ENCODE results near the gene ZNF682.

ZNF682 gene

GRCh38 chr19:20060282-20060681 lies 21.0 kb upstream of the ZNF682 start:
- TF ChIP-seq POLR2AphosphoS5 (IDR thresholded peaks at IDR 0.05; ENCODE audit: low read depth, low read length) (no peak), REST (IDR thresholded peaks at IDR 0.05; ENCODE audit: insufficient read depth in 1 of 2, low read depth in 2 of 2, low read length in 2 of 2) (no peak), SIN3A (IDR thresholded peaks at IDR 0.05; ENCODE audit: borderline replicate concordance, insufficient read depth, low read length) (no peak)

GRCh38 chr19:20051841-20052768 lies 12.8 kb upstream of the ZNF682 start:
- TF ChIP-seq POLR2AphosphoS5 (IDR thresholded peaks at IDR 0.05; ENCODE audit: low read depth, low read length): peak; percentile 37; the same call in 1 of the 2 replicates
- TF ChIP-seq TAF1 (IDR thresholded peaks at IDR 0.05; ENCODE audit: borderline replicate concordance, insufficient read depth, low read length): 0 out of 2 replicates have a peak, but pooled peaks have one; percentile 25
- TF ChIP-seq SIN3A (IDR thresholded peaks at IDR 0.05; ENCODE audit: borderline replicate concordance, insufficient read depth, low read length): no peak
- no peak for TF ChIP-seq FOXP2 (optimal IDR thresholded peaks at IDR 0.05; ENCODE audit: borderline replicate concordance, extremely low read depth, extremely low read length, insufficient read depth)

GRCh38 chr19:20044663-20045062 lies 5.4 kb upstream of the ZNF682 start:
- TF ChIP-seq FOXP2 (optimal IDR thresholded peaks at IDR 0.05; ENCODE audit: borderline replicate concordance, extremely low read depth, extremely low read length, insufficient read depth) (no peak), REST (IDR thresholded peaks at IDR 0.05; ENCODE audit: insufficient read depth in 1 of 2, low read depth in 2 of 2, low read length in 2 of 2) (no peak), SIN3A (IDR thresholded peaks at IDR 0.05; ENCODE audit: borderline replicate concordance, insufficient read depth, low read length) (no peak), POLR2AphosphoS5 (IDR thresholded peaks at IDR 0.05; ENCODE audit: low read depth, low read length) (no peak), TAF1 (IDR thresholded peaks at IDR 0.05; ENCODE audit: borderline replicate concordance, insufficient read depth, low read length) (no peak)

GRCh38 chr19:20038358-20039202 lies 725 bp downstream of the ZNF682 start:
- TF ChIP-seq TAF1 (IDR thresholded peaks at IDR 0.05; ENCODE audit: borderline replicate concordance, insufficient read depth, low read length): no peak
- TF ChIP-seq REST (IDR thresholded peaks at IDR 0.05; ENCODE audit: insufficient read depth in 1 of 2, low read depth in 2 of 2, low read length in 2 of 2): no peak
- no peak for TF ChIP-seq POLR2AphosphoS5 (IDR thresholded peaks at IDR 0.05; ENCODE audit: low read depth, low read length)
- TF ChIP-seq FOXP2 (optimal IDR thresholded peaks at IDR 0.05; ENCODE audit: borderline replicate concordance, extremely low read depth, extremely low read length, insufficient read depth): no peak
- TF ChIP-seq SIN3A (IDR thresholded peaks at IDR 0.05; ENCODE audit: borderline replicate concordance, insufficient read depth, low read length): no peak

GRCh38 chr19:20035935-20036334 lies 3.4 kb downstream of the ZNF682 start:
- TF ChIP-seq FOXP2 (optimal IDR thresholded peaks at IDR 0.05; ENCODE audit: borderline replicate concordance, extremely low read depth, extremely low read length, insufficient read depth) (no peak), POLR2AphosphoS5 (IDR thresholded peaks at IDR 0.05; ENCODE audit: low read depth, low read length) (no peak), TAF1 (IDR thresholded peaks at IDR 0.05; ENCODE audit: borderline replicate concordance, insufficient read depth, low read length) (no peak), REST (IDR thresholded peaks at IDR 0.05; ENCODE audit: insufficient read depth in 1 of 2, low read depth in 2 of 2, low read length in 2 of 2) (no peak)

Data from PFSK-1 (cell line).